LNCAP (cell line): Measurements from ENCODE around the gene ASB18.

Experiments
- TF ChIP-seq, protein P1 (sequence below): fragments of 450-650 bp; IDR thresholded peaks from 2 replicates; pipeline ENCODE4 v1.5.1; 2017; ENCODE audit warnings: mild to moderate bottlenecking

Gene ASB18

DNA sequence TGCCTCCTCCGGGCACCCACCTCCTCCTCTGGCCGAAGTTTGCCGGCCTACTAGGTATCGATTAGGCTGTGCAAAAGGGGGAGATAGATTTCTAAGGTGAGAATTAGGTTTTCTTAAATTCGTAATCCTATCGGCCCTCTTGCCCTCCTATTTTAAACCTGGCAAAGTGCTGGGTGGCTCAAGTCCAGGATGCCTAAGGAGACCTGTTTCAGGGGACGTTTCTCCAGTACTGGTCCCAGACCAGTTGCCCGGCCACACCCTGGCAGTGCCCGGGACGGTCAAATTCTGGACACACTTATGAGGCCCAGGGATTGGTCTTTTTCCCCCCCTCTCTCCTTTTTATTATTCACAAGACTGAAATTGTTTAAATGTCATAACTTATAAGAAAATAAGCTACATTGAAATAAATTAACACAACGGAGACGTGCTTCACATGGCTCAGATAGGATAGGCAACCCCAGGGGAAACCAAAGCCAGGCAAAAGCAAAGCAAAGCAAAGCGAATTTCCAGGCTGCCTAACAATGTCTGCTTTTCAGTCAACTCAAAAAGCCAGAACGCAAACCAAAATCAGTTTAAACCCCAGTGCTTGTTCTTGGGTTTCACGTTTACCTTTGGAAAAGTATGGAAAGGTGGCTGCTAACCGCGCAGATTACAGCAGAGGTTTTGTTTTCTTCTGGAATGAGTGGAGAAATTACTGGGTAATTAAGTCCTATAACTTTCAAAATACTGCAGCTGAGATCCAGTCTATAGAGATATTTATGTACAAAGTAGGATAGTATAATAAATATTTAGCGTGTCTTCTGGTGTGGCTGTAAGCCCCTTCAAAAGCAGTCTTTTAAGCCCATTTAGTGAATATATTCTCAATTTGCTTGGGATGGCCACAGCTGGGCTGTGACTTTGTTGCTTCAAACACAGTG is 99.0 kb downstream of the ASB18 start:
- TF ChIP-seq, protein P1, sequence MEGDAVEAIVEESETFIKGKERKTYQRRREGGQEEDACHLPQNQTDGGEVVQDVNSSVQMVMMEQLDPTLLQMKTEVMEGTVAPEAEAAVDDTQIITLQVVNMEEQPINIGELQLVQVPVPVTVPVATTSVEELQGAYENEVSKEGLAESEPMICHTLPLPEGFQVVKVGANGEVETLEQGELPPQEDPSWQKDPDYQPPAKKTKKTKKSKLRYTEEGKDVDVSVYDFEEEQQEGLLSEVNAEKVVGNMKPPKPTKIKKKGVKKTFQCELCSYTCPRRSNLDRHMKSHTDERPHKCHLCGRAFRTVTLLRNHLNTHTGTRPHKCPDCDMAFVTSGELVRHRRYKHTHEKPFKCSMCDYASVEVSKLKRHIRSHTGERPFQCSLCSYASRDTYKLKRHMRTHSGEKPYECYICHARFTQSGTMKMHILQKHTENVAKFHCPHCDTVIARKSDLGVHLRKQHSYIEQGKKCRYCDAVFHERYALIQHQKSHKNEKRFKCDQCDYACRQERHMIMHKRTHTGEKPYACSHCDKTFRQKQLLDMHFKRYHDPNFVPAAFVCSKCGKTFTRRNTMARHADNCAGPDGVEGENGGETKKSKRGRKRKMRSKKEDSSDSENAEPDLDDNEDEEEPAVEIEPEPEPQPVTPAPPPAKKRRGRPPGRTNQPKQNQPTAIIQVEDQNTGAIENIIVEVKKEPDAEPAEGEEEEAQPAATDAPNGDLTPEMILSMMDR = no peak

DNA sequence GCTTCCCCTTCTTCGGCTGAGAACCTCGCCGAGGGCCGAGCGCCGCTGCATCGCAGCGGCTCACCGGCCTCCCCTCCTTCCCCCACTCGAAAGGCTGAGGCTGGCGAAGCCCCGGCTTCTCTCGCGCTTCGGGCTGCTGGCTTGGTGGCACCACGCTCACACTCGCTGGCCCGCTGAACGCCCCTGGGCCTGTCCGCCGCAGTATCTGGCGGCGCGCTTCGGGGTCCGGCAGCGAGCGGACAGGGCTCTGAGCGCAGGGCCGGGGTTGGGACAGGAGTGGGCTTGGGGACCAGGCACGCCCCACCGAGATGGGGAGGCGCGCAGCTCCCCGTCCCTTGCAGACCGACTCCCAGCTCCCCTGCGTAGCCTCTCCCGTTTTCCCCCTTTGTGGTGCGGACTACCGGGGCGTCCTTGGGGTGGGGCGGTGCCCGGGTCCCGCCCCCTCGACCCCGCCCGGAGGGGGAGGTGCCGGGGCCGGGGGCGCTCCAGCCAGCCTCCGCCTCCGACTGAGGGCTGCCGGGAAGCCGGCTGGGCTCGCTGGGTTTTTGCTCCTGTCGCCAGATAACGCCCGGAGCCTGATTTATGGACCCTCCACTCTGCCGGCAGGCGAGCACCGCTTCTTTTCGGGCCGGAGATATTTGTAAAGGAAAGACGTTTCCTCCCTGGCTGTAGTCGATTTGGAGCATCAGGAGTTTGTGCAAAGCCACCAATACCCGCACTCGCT is 99.8 kb downstream of the ASB18 start:
- TF ChIP-seq, protein P1 = no peak

DNA sequence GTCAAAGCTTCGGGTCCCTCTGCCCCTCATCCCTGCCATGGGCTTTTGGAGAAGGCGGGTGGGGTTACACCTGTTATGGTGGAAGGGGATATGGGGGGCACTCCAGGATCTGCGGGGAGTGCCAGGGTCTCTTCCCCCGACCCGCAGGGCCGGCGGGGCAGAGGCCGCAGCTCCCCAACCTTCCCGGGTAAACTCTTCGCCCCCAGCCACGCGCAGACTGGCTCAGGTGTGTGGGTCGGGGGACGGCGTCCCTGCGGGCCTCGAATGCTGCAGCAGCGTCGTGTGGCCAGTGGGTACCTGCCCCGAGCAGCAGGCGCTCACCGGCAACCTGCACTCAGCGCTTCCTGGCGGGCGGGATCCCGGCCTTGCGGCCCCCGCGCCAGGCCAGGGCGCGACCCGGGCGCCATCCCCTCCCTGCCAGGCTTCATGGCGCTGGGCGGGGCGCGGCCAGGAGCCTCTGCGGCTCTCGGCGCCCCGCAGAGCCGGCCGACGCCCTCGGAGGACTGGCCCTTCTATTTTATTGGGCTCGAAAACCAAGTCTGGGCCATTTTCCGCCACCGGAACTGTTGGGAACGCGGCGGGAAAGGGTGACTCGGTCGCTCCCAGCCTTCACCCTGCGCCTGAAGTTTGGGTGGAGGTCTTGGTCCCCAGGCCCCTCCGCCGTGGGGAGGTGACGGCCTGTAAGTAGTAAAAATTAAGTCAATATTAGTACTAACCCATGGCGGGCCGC is 100.6 kb downstream of the ASB18 start:
- TF ChIP-seq, protein P1 = no peak

DNA sequence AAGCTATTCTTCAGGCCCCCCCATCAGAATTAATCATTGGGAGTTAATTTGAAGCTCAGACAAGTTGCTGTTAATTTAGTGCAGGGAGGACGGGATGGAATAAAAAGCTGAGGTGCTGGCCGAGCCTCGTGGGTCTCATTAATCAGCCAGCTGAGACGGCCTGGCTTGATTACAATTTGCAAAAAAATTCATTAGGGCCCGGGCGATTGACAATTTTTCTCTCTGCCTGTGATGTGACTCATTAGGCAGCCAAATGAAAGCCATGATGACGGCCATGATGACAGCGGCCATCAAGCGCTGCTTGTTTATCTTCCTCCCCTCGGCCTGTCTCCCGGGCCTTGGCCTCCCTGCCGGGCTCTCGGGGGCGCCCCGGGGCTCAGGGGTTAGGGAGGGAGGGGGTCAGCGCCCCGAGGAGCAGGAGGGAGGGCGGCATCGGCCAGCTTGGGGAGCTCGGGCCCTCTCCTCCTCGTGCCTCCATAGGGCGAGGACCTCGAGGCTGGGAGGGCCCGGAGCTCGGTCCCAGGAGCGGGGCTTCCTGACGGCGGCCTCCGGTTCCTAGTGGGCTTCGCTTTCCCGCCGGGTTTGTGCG is 101.2 kb downstream of the ASB18 start:
- TF ChIP-seq, protein P1 = no peak

DNA sequence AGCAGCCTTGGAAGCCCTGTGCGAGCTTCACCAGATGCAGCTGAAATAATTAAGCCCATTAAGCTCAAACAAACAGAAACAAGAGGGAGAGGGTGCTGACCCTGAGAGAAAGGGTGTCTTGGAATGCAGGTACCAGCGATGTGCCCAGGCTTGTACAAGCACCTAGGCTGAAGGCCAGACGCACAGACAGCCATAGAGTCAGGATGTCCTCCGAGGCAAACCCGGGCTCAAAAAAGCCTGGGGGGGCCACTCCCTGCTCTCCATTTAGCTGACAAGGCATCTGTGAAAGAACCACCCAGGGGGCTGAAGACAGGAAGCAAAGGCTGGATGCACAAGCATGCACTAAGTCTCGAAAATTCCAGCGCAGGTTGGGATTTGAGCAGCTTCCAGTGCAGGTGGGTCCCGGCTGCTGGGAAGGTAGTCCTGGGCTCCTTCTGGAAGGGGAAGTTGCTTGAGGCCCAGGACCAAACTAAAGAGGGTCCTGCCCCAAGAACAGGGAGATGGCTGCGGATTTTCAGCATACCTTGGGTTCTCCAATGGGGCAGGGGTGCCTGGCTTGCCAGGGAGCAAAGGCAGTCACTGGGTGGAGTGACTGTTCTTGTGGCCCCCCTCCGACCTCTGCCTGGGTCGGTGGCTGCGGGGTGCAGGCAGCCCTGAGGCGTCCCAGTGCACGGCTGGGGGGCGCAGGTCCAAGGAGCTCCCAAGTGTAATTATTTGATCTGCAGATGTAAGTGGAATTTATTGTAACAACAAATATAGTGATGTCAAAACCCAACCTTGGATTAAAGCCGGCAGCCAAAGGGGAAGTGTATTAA is 102.0 kb downstream of the ASB18 start:
- TF ChIP-seq, protein P1 = no peak

DNA sequence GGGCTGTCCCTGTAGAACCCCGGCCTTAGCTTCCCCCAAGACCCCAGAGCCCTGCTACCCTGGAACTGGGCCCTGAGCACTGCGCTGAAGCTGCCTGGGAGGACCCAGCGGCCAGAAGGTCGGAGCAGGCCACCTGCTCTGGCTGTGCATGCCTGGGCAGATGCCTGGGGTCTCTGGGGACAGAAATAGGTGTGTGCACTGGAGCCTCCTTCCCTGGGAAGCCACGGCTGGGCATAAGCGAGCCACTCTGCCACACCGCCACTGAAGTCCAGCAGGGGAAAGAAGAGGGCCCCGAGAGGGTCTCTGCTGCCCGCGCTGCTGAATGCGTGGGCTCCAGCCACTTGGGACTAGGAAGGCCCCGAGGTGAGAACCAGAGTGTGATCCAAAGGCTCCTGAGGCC is 102.7 kb downstream of the ASB18 start:
- TF ChIP-seq, protein P1 = no peak
